Smooth muscle cell (in vitro differentiated cells): ENCODE results near the gene CDR2. TPM values are rescaled to one million over a fixed set of nuclear protein-coding genes. Genes with fewer than 3 reads are reported as not detected.

Source experiments
- DNase-seq: peaks from one replicate; lab custom pipeline; 2025; ENCODE audit not compliant: unreplicated experiment; lab: John Stamatoyannopoulos, UW
- H2AFZ ChIP-seq: fragments of 200-600 bp; sonication (generic); 2 replicates; pipeline ENCODE4 v1.6.0; 2016; ENCODE audit warnings: antibody characterized with exemption, low read depth, mild to moderate bottlenecking
- H3F3A ChIP-seq: fragments of 200-600 bp; sonication (generic); 2 replicates; pipeline ENCODE4 v1.6.0; 2017; ENCODE audit warnings: antibody characterized with exemption, low read depth
- H3K27ac ChIP-seq: fragments of 200-600 bp; sonication (generic); 2 replicates; pipeline ENCODE4 v1.5.1; 2016; ENCODE audit warnings: low read depth, mild to moderate bottlenecking
- H3K27me3 ChIP-seq: fragments of 200-600 bp; sonication (generic); 2 replicates; pipeline ENCODE4 v1.6.1; 2016; ENCODE audit warnings: low read depth, mild to moderate bottlenecking
- H3K36me3 ChIP-seq: fragments of 200-600 bp; sonication (generic); 2 replicates; pipeline ENCODE4 v1.5.1; 2016; ENCODE audit warnings: low read depth
- H3K4me1 ChIP-seq: fragments of 200-600 bp; sonication (generic); 2 replicates; pipeline ENCODE4 v1.5.1; 2016; ENCODE audit warnings: low read depth
- H3K4me2 ChIP-seq: fragments of 200-600 bp; sonication (generic); 2 replicates; pipeline ENCODE4 v1.6.0; 2016; ENCODE audit warnings: mild to moderate bottlenecking
- H3K4me3 ChIP-seq: fragments of 200-600 bp; sonication (generic); 2 replicates; pipeline ENCODE4 v1.5.1; 2016; ENCODE audit warnings: mild to moderate bottlenecking
- H3K79me2 ChIP-seq: fragments of 200-600 bp; sonication (generic); 2 replicates; pipeline ENCODE4 v1.6.0; 2016; ENCODE audit warnings: low read depth, mild to moderate bottlenecking
- H3K9ac ChIP-seq: fragments of 200-600 bp; sonication (generic); 2 replicates; pipeline ENCODE4 v1.6.0; 2016; ENCODE audit warnings: low read depth
- H3K9me3 ChIP-seq: fragments of 200-600 bp; sonication (generic); replicated peaks from 2 replicates; pipeline ENCODE4 v1.5.1; 2016; ENCODE audit warnings: low read depth
- H4K20me1 ChIP-seq: fragments of 200-600 bp; sonication (generic); 2 replicates; pipeline ENCODE4 v1.6.0; 2016; ENCODE audit warnings: low read depth
- WGBS: methylation state at CpG from one replicate; pipeline ENCODE4 v1.1.7; 2016; ENCODE audit warnings: low lambda C conversion rate; 5-methylcytosine and 5-hydroxymethylcytosine counted together
- polyA plus RNA-seq: library from polyadenylated mRNA; unstranded; fragments of >200 nt; fragmentation: Nextera tagmentation; extraction: Ambion mirVana; gene quantifications from 2 replicates; pipeline ENCODE4 v1.2.1, GENCODE V29; 2016
- total RNA-seq: library from RNA; depleted of rRNA; stranded (reverse); fragments of >200 nt; gene quantifications from 2 replicates; pipeline ENCODE4 v1.2.3, GENCODE V29; 2014
- TF ChIP-seq, protein P1 (sequence below): fragments of 200-600 bp; sonication (generic); IDR thresholded peaks from 2 replicates; pipeline ENCODE4 v1.5.1; 2017; ENCODE audit warnings: borderline replicate concordance, mild to moderate bottlenecking, antibody characterized with exemption; ENCODE audit not compliant: insufficient read depth, poor library complexity, severe bottlenecking

CDR2 gene
- total and polyA plus RNA-seq, 2 experiments from 2014 or later, result 47.4 to 67.3 TPM

DNA sequence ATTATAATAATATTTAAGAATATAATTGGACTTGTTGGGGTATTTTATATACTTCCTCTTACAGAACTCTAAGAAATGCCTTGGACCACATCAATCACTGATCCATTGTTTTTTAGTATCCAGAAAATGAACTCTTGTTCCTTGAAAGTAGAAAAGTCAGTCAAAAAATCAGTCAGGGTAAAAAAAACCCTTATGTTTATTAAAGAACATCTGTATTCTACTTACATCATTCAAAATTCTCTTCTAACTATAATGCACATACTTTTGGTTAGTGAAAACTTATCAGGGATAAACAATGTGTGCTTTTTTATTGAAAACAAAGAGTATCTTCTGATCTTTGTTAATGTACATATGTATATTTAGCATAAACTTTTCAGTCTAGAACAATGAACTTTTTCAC, 23.5 kb upstream of the CDR2 start:
- no peak for DNase-seq
- Histone ChIP-seq H3K4me1 (no peaks in the 10 kb centered on the region), H3K36me3 (no peaks in the 10 kb centered on the region), H4K20me1 (no peaks in the 10 kb centered on the region), H3K9me3 (no peaks in the 10 kb centered on the region), H2AFZ (no peak overlapping the region), H3K4me2 (peak overlapping the region; percentile 60), H3K27me3 (no peaks in the 10 kb centered on the region), H3K79me2 (no peaks in the 10 kb centered on the region), H3K27ac (peak overlapping the region; percentile 41), H3K4me3 (no peak overlapping the region), H3F3A (no peaks in the 10 kb centered on the region), H3K9ac (no peak overlapping the region)
- TF ChIP-seq, protein P1, sequence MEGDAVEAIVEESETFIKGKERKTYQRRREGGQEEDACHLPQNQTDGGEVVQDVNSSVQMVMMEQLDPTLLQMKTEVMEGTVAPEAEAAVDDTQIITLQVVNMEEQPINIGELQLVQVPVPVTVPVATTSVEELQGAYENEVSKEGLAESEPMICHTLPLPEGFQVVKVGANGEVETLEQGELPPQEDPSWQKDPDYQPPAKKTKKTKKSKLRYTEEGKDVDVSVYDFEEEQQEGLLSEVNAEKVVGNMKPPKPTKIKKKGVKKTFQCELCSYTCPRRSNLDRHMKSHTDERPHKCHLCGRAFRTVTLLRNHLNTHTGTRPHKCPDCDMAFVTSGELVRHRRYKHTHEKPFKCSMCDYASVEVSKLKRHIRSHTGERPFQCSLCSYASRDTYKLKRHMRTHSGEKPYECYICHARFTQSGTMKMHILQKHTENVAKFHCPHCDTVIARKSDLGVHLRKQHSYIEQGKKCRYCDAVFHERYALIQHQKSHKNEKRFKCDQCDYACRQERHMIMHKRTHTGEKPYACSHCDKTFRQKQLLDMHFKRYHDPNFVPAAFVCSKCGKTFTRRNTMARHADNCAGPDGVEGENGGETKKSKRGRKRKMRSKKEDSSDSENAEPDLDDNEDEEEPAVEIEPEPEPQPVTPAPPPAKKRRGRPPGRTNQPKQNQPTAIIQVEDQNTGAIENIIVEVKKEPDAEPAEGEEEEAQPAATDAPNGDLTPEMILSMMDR, result no peak

- Histone ChIP-seq H3K27ac (peak overlapping the region; percentile 41), H3K36me3 (no peaks in the 10 kb centered on the region), H3K79me2 (no peaks in the 10 kb centered on the region), H3F3A (no peaks in the 10 kb centered on the region), H4K20me1 (no peaks in the 10 kb centered on the region), H3K9me3 (no peaks in the 10 kb centered on the region), H3K4me1 (no peaks in the 10 kb centered on the region), H3K27me3 (no peaks in the 10 kb centered on the region), H2AFZ (no peak overlapping the region), H3K9ac (no peak overlapping the region), H3K4me2 (peak overlapping the region; percentile 60), H3K4me3 (no peak overlapping the region)
- TF ChIP-seq, protein P1, result no peak
- no peak for DNase-seq
- WGBS, result 0% methylated on average over 1 of the region's 1 CpG
These were observed 23.0 kb upstream of the CDR2 start for GRCh38 chr16:22397464-22397863.

DNA sequence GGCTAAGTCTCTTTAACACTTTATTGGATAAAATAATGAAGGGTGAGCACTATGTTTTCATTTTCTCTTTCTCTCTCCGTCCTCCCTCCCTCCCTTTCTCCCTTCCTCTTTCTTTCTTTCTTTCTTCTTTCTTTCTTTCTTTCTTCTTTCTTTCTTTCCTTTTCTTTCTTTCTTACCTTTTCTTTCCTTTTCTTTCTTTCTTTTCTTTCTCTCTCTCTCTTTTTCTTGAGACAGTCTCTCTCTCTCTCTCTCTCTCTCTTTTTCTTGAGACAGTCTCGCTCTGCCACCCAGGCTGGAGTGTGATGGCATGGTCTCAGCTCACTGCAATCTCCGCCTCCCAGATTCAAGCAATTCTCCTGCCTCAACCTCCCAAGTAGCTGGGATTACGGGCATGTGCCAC, 21.5 kb upstream of the CDR2 start:
- Histone ChIP-seq H2AFZ (no peak overlapping the region), H4K20me1 (no peaks in the 10 kb centered on the region), H3K4me1 (no peaks in the 10 kb centered on the region), H3K79me2 (no peaks in the 10 kb centered on the region), H3K4me3 (no peak overlapping the region), H3K9ac (no peak overlapping the region), H3K27me3 (no peaks in the 10 kb centered on the region), H3F3A (no peaks in the 10 kb centered on the region), H3K27ac (no peak overlapping the region), H3K9me3 (no peaks in the 10 kb centered on the region), H3K4me2 (no peak overlapping the region), H3K36me3 (no peaks in the 10 kb centered on the region)
- WGBS, result 93% methylated on average over 4 of the region's 4 CpGs
- TF ChIP-seq, protein P1, result no peak
- DNase-seq, result no peak

DNA sequence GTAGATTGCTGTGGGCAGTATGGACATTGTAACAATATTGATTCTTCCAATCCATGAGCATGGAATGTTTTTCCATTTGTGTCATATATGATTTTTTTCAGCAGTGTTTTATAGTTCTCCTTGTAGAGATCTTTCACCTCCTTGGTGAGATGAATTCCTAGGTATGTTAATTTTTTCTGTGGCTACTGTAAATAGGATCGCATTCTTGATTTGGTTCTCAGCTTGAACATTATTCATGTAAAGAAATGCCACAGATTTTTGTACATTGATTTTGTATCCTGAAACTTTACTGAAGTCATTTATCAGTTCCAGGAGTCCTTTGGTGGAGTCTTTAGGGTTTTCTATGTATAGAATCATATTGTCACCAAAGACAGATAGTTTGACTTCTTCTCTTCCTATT, 19.7 kb upstream of the CDR2 start:
- H4K20me1 ChIP-seq, result no peaks in the 10 kb centered on the region
- 94% methylated on average over 1 of the region's 1 CpG for WGBS
- DNase-seq, result no peak

More for the DNA sequence above, 19.7 kb upstream of the CDR2 start:
- Histone ChIP-seq H3F3A (no peaks in the 10 kb centered on the region), H3K79me2 (no peaks in the 10 kb centered on the region), H3K4me1 (no peaks in the 10 kb centered on the region), H3K27me3 (no peaks in the 10 kb centered on the region), H3K4me2 (no peak overlapping the region), H3K27ac (no peak overlapping the region), H3K9ac (no peak overlapping the region), H3K9me3 (no peaks in the 10 kb centered on the region), H2AFZ (no peak overlapping the region), H3K36me3 (no peaks in the 10 kb centered on the region), H3K4me3 (no peak overlapping the region)
- TF ChIP-seq, protein P1, result no peak
